ENCODE measurements around the gene SUN1.
"Not testable (repeated sequence)": the region's sequence is repeated elsewhere in the genome, so short reads cannot be mapped to it uniquely, and the experiment has no call there.

Gene SUN1

GRCh38 chr7:803243-803635, 29.0 kb upstream of the SUN1 start:
- no peak for DNase-seq (ENCODE audit: low read depth)

- not testable (repeated sequence) for DNase-seq (ENCODE audit: low read depth)
Observed at GRCh38 chr7:803796-804195, 28.5 kb upstream of the SUN1 start.

GRCh38 chr7:805261-805660, 27.0 kb upstream of the SUN1 start:
- no peak for DNase-seq (ENCODE audit: low read depth)

- DNase-seq (ENCODE audit: low read depth) = no peak
Observed at GRCh38 chr7:815284-816216, 16.7 kb upstream of the SUN1 start.

- peak; percentile 94 for DNase-seq (ENCODE audit: low read depth)
Observed at GRCh38 chr7:816300-816750, 16.0 kb upstream of the SUN1 start.

- DNase-seq (ENCODE audit: low read depth) = peak; percentile 38
Observed at GRCh38 chr7:816751-817671, 15.3 kb upstream of the SUN1 start.

- no peak for DNase-seq (ENCODE audit: low read depth)
Observed at GRCh38 chr7:818031-818699, 14.1 kb upstream of the SUN1 start.

GRCh38 chr7:820341-820740, 11.9 kb upstream of the SUN1 start:
- no peak for DNase-seq (ENCODE audit: low read depth)

GRCh38 chr7:821688-822087, 10.6 kb upstream of the SUN1 start:
- no peak for DNase-seq (ENCODE audit: low read depth)

GRCh38 chr7:822692-823276, 9.5 kb upstream of the SUN1 start:
- DNase-seq (ENCODE audit: low read depth) = no peak

- DNase-seq (ENCODE audit: low read depth) = no peak
Observed at GRCh38 chr7:823649-824048, 8.6 kb upstream of the SUN1 start.

- DNase-seq (ENCODE audit: low read depth) = no peak
Observed at GRCh38 chr7:824081-824480, 8.2 kb upstream of the SUN1 start.

- no peak for DNase-seq (ENCODE audit: low read depth)
Observed at GRCh38 chr7:824664-825063, 7.6 kb upstream of the SUN1 start.

- DNase-seq (ENCODE audit: low read depth) = no peak
Observed at GRCh38 chr7:825386-825785, 6.9 kb upstream of the SUN1 start.

GRCh38 chr7:826230-826917, 5.9 kb upstream of the SUN1 start:
- DNase-seq (ENCODE audit: low read depth) = no peak

- no peak for DNase-seq (ENCODE audit: low read depth)
Observed at GRCh38 chr7:828793-829561, 3.3 kb upstream of the SUN1 start.

GRCh38 chr7:830069-830468, 2.2 kb upstream of the SUN1 start:
- no peak for DNase-seq (ENCODE audit: low read depth)

- no peak for DNase-seq (ENCODE audit: low read depth)
Observed at GRCh38 chr7:831596-832166, 595 bp upstream of the SUN1 start.

GRCh38 chr7:832968-833424, 720 bp downstream of the SUN1 start:
- DNase-seq (ENCODE audit: low read depth) = no peak
